HepG2 (cell line): Measurements from ENCODE around the gene C10orf67. TPM values are rescaled to one million over a fixed set of nuclear protein-coding genes. Genes with fewer than 3 reads are reported as not detected.

Source experiments
- AGO1 ChIP-seq: fragments of 200-400 bp; formaldehyde crosslinking; IDR thresholded peaks from 2 replicates; pipeline ENCODE4 v1.6.1; 2017; ENCODE audit warnings: mild to moderate bottlenecking, low read depth, low read length, moderate library complexity; ENCODE audit not compliant: poor library complexity, severe bottlenecking
- KDM5B ChIP-seq: sonication (generic); formaldehyde crosslinking; IDR thresholded peaks from 2 replicates; pipeline ENCODE4 v1.4.0; 2020; ENCODE audit warnings: missing genetic modification reagents, mild to moderate bottlenecking, borderline replicate concordance
- MAF1 ChIP-seq: sonication (generic); formaldehyde crosslinking; IDR thresholded peaks from 2 replicates; pipeline ENCODE4 v1.5.0; 2020; ENCODE audit warnings: missing genetic modification reagents, borderline replicate concordance
- NFE2L1 ChIP-seq: sonication (generic); formaldehyde crosslinking; IDR thresholded peaks from 2 replicates; pipeline ENCODE4 v1.4.0; 2020; ENCODE audit warnings: missing genetic modification reagents, mild to moderate bottlenecking, borderline replicate concordance
- POLR2G ChIP-seq: fragments of 200-400 bp; formaldehyde crosslinking; IDR thresholded peaks from 2 replicates; pipeline ENCODE4 v1.6.1; 2018; ENCODE audit warnings: mild to moderate bottlenecking, low read depth, low read length, moderate library complexity
- PRDM15 ChIP-seq: sonication (generic); formaldehyde crosslinking; IDR thresholded peaks from 2 replicates; pipeline ENCODE4 v1.4.0; 2020; ENCODE audit warnings: missing genetic modification reagents
- SIX1 ChIP-seq: sonication (generic); formaldehyde crosslinking; IDR thresholded peaks from 2 replicates; pipeline ENCODE4 v1.4.0; 2020; ENCODE audit warnings: missing genetic modification reagents, borderline replicate concordance
- SNAPC4 ChIP-seq: sonication (generic); formaldehyde crosslinking; IDR thresholded peaks from 2 replicates; pipeline ENCODE4 v1.4.0; 2020; ENCODE audit warnings: mild to moderate bottlenecking, missing genetic modification reagents
- TCF12 ChIP-seq, 2 experiments: fragments of 450-650 bp in 1 of 2; sonication (generic) in 1 of 2; formaldehyde crosslinking in 1 of 2; IDR thresholded peaks; 2 replicates each; pipeline versions ENCODE4 v1.6.1 to v1.8.0; 2017 to 2022; ENCODE audit warnings: antibody characterized with exemption in 1 of 2, mild to moderate bottlenecking in 1 of 2, missing genetic modification reagents in 1 of 2, moderate library complexity in 1 of 2
- TFE3 ChIP-seq: IDR thresholded peaks from 2 replicates; pipeline ENCODE4 v1.6.1; 2016
- TP53 ChIP-seq: sonication (generic); formaldehyde crosslinking; conservative IDR thresholded peaks from 2 replicates; pipeline ENCODE4 v1.4.0; 2020; ENCODE audit warnings: missing genetic modification reagents
- ZBTB21 ChIP-seq: sonication (generic); formaldehyde crosslinking; IDR thresholded peaks from 2 replicates; pipeline ENCODE4 v1.4.0; 2020; ENCODE audit warnings: missing genetic modification reagents
- ZBTB7B ChIP-seq: sonication (generic); formaldehyde crosslinking; IDR thresholded peaks from 2 replicates; pipeline ENCODE4 v1.4.0; 2020; ENCODE audit warnings: missing genetic modification reagents
- ZNF121 ChIP-seq: sonication (generic); formaldehyde crosslinking; IDR thresholded peaks from 2 replicates; pipeline ENCODE4 v1.5.0; 2020; ENCODE audit warnings: mild to moderate bottlenecking, missing genetic modification reagents
- ZNF207 ChIP-seq: fragments of 450-650 bp; IDR thresholded peaks from 2 replicates; pipeline ENCODE4 v1.6.1; 2016; ENCODE audit warnings: antibody characterized with exemption, borderline replicate concordance
- ZNF256 ChIP-seq: sonication (generic); formaldehyde crosslinking; conservative IDR thresholded peaks from 2 replicates; pipeline ENCODE4 v1.4.0; 2020; ENCODE audit warnings: missing genetic modification reagents
- ZNF567 ChIP-seq: sonication (generic); formaldehyde crosslinking; IDR thresholded peaks from 2 replicates; pipeline ENCODE4 v1.8.1; 2023; ENCODE audit warnings: mild to moderate bottlenecking, missing genetic modification reagents, borderline replicate concordance
- ZNF577 ChIP-seq: sonication (generic); formaldehyde crosslinking; IDR thresholded peaks from 2 replicates; pipeline ENCODE4 v1.4.0; 2020; ENCODE audit warnings: mild to moderate bottlenecking, low read depth, missing genetic modification reagents, borderline replicate concordance
- ZNF713 ChIP-seq: sonication (generic); formaldehyde crosslinking; IDR thresholded peaks from 2 replicates; pipeline ENCODE4 v1.4.0; 2020; ENCODE audit warnings: mild to moderate bottlenecking, missing genetic modification reagents
- polyA plus RNA-seq, 8 experiments: library from polyadenylated mRNA; depleted of rRNA in 3 of 8; stranded (reverse) in 7 of 8; unstranded in 1 of 8; fragments of >200 nt; fragmentation: Illumina TruSeq in 4 of 8; extraction: Trizol in 4 of 8; gene quantifications; 2 replicates each; pipeline versions ENCODE4 v1.2.1 to v1.2.3, GENCODE V29; 2011 to 2016; ENCODE audit warnings: low read depth in 4 of 8, missing spikeins in 1 of 8, mixed read lengths in 1 of 8; ENCODE audit not compliant: insufficient read depth in 1 of 8
- total RNA-seq, 5 experiments: library from RNA; depleted of rRNA; stranded (reverse); fragments of >200 nt; fragmentation: Illumina TruSeq; extraction: Trizol; gene quantifications; 2 replicates each; pipeline ENCODE4 v1.2.3, GENCODE V29; 2016; ENCODE audit warnings: low read depth in 1 of 5

The C10orf67 gene
- total and polyA plus RNA-seq, 2 of the 13 experiments (the other 11 are each of a cell fraction or from before 2014, with no cell fraction given) = not detected

- TF ChIP-seq AGO1 = no peak
- peak; percentile 33; the same call in 1 of the 2 replicates for TF ChIP-seq KDM5B (CRISPR knock-in tag)
- TF ChIP-seq ZBTB7B (CRISPR knock-in tag) = no peak
- TF ChIP-seq SIX1 (CRISPR knock-in tag) = no peak
- TF ChIP-seq ZNF256 = no peak; the same call in 1 of the 2 replicates
- no peak for TF ChIP-seq PRDM15 (CRISPR knock-in tag)
- TF ChIP-seq TFE3 (CRISPR knock-in tag) = 0 out of 2 replicates have a peak, but pooled peaks have one; percentile 41
- no peak for TF ChIP-seq ZNF713 (CRISPR knock-in tag)
- TF ChIP-seq TP53 = no peak
- no peak for TF ChIP-seq NFE2L1
- no peak for TF ChIP-seq MAF1
- no peak for TF ChIP-seq POLR2G
- TF ChIP-seq ZBTB21 = 0 out of 2 replicates have a peak, but pooled peaks have one; percentile 17
- TF ChIP-seq ZNF577 (CRISPR knock-in tag) = no peak
- TF ChIP-seq TCF12 (IDR thresholded peaks at IDR 0.05) = no peak
- no peak for TF ChIP-seq TCF12 (CRISPR knock-in tag; IDR thresholded peaks at IDR 0.05)
- no peak for TF ChIP-seq SNAPC4 (CRISPR knock-in tag)
- TF ChIP-seq ZNF567 = no peak
- TF ChIP-seq ZNF121 (CRISPR knock-in tag) = no peak
- TF ChIP-seq ZNF207 = no peak
Observed at GRCh38 chr10:23171232-23171876, 173.2 kb downstream of the C10orf67 start (continued).
